CD4-positive, alpha-beta T cell treated with Interleukin-15 for 4 hours (primary cell): ENCODE data around the gene DLK1.

ENCODE experiments used
- DNase-seq: peaks from one replicate; pipeline ENCODE4 v3.0.0-alpha.2; 2020; ENCODE audit warnings: low spot score

The DLK1 gene

DNA sequence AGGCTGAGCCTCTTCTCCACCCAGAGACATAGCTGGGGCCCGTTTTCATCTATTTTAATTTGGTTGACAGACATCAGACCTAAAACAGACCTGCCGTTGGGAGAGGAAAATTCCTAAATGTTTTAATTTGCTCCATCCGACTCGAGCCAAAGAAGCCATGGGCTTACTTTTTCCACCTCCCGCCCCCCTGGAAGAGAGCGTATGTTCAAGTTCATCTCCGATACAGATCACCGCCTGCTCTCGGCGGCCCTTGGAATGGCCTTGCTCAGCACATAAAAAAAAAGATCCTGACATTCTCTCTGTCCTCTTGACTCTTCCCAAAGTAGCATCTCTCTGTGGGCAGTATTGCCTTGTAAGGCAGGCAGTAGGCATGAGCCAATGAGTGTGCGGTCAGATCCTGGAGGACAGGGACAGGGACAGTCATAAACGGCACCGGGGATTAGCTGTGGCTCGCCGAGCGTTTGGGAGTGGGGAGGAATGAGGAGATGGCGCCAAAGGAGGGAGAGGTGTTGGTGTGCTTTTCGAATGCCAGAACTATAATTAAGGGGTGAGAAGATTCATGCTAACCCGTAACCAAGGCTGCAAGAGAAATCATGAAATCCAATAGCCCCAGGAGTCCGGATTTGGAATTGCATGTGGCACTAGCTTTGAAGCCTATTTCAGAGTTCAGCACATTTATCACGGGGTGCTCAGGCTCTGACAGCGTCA is 51.3 kb downstream of the DLK1 start:
- DNase-seq = no peak

DNA sequence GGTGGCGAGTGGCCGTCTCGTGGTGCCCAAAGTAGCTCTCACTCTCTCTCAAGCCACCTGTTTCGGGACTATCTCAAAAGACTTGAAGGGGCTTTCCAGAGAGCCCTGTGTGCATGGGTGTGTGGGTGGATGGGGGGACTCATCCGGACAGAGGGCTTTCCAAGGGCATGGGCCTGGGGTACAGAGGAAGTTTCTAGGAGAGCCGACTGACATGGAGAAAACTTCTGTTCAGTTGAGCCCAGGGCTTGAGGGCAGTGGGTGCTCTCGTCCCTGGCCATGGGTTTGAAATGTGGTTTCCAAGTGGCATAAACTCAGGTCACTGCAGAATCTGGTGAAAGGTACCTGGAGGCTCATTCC is 51.8 kb downstream of the DLK1 start:
- no peak for DNase-seq

DNA sequence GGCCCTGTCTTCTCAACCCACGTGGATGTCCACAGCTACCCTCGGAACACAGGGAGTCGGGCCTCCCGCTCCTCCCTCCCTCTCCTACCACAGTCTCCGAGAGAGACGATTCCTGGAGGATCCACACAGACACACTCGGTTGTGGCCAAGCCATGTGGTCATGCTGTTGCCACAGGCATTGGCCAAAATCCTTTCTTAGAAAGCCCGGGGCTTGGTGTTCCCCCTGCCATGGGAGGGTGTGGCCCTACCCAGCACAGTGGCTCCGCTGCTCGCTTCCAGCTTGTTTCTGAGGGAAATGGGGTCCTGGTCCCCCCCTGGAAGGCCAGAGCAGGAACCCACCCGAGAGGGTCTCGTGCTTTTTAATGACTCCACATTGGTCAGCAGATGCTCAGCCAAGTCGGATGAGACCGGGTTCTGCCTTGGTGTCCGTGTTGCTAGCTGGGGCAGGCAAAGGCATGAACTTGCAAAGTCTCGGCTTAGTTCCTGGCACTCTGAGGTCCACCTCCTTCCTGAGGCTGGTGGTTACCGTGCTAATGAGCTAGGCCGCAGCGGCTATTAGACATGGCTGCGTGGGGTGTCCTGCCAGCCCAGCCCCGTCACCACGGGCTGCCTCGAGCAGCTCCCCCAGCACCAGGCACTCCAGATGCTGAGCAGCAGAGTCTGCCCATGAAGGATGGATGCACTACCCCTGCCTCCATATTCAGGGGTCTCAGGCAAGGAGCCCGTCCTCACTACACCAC is 52.4 kb downstream of the DLK1 start:
- no peak for DNase-seq

GRCh38 chr14:100779691-100780080 is 53.0 kb downstream of the DLK1 start:
- DNase-seq = no peak

GRCh38 chr14:100780246-100780645 is 53.6 kb downstream of the DLK1 start:
- DNase-seq = no peak

- no peak for DNase-seq
Observed at GRCh38 chr14:100780646-100781355, 54.1 kb downstream of the DLK1 start.

- DNase-seq = no peak
Observed at GRCh38 chr14:100781952-100782351, 55.3 kb downstream of the DLK1 start.

- no peak for DNase-seq
Observed at GRCh38 chr14:100782516-100783320, 56.0 kb downstream of the DLK1 start.

- no peak for DNase-seq
Observed at GRCh38 chr14:100783630-100784370, 57.1 kb downstream of the DLK1 start.

DNA sequence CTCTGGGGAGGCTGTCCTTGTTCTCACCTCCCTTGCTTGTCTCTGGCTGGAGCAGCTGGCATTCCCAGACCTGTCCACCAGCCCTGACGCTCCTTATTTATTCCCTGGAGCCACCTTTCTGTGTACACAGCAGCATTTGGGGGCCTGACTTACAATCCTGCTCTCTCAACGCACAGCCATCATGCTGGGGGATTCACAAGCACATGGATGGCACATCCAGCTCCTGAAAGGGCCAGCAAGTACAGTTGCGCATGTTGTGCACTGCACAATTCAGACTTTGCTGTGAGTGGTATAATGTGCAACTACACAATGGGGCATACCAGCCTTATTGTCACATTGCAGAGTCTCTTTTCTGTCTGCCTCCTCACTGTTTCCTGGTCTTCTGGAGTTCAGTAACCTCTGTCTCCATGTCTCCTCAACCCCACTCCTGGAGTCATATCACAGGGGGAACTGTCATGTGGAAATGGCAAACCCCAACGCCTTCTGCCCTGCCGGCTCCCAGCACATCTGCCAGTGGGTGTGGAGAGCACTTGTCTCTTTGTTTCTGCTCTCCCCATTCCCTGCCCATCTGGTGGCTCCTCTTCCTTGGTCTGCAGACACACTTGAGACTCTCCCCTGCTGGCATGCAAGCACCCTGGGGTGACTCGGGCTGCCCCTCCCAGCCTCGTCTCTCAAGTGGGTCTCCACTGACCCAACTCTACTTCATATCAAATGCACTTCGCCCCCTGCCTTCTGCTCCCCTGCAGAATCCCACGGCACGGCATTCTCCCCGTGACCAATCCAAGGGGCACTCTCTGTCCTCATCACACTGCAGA is 58.0 kb downstream of the DLK1 start:
- no peak for DNase-seq

DNA sequence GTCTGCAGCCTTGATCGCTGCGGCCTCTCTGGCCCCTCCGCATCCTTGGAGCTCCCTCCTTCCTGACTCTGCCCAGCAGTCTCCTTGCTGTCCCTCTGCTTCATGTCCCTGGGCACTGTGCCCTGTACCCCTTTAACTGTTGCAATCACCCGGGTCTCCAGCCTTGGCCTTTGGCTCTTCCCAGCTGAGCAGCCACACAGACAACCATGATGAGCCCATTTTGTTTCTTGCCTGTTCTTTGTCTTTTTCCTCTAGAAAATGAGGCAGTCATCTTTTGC is 58.6 kb downstream of the DLK1 start:
- DNase-seq = no peak

- DNase-seq = no peak
Observed at GRCh38 chr14:100785626-100786025, 58.9 kb downstream of the DLK1 start.

- DNase-seq = no peak
Observed at GRCh38 chr14:100786131-100786530, 59.4 kb downstream of the DLK1 start.

- no peak for DNase-seq
Observed at GRCh38 chr14:100786576-100787219, 60.0 kb downstream of the DLK1 start.

DNA sequence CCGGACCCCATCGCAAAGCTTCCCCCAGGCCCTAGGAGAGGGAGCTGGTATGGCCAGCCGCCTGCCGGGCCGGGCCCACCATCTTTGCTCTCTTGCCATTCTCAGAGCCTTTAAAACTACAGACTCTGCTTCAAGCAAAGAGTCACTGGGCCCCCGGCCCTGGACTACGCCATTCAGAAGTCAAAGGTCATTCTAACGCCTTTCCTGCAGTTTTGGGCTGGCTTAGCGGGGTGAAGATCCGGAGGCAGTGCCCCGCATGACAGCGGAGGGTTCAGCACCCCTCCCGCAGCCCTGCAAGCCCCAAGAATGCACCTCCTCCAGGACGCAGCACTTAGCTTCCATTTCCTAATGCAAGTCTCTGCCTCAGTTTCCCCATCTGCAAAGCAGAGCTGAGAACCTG is 61.0 kb downstream of the DLK1 start:
- DNase-seq = no peak
